CD4-positive, alpha-beta T cell treated with Interleukin-15 for 1 hour (primary cell): ENCODE measurements around the gene SPATA9.

Experiments used
- DNase-seq: peaks from one replicate; pipeline ENCODE4 v3.0.0-alpha.2; 2020

Gene SPATA9

DNA sequence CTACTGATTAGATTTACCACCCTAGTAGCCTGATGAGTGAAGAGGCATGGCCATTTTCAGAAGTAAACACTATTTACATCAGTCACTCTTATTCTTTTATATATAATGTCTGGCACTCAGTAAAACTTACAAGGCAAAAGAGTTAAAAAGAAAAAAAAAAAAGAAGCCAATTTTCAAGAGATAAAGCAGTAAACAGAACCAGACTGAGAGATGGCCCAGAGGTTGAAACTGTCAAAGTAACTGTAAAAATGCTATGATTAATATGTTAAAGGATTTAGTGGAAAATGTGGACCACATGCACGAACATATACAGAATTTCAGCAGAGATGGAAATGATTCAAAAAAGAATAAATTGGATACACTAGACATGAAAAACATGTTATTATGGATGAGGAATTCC lies 69.3 kb downstream of the SPATA9 start:
- no peak for DNase-seq

DNA sequence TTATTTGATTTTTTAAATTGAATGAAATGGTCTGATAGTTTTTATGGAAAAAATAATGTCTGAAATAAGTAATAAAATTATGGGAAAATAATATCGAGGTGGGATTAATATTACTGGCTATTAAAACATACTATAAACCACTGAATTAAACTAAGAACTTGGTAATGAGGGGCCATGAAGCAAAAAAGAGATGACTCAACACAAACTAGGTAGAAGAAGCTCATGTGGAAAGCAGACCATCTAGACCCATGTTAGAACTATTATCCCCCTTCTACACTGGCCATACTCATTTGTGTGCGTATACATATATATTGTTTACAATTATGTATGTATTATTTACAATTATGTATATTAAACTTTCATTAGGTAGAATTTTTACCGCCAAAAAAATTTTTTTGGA lies 71.4 kb downstream of the SPATA9 start:
- DNase-seq: no peak

DNA sequence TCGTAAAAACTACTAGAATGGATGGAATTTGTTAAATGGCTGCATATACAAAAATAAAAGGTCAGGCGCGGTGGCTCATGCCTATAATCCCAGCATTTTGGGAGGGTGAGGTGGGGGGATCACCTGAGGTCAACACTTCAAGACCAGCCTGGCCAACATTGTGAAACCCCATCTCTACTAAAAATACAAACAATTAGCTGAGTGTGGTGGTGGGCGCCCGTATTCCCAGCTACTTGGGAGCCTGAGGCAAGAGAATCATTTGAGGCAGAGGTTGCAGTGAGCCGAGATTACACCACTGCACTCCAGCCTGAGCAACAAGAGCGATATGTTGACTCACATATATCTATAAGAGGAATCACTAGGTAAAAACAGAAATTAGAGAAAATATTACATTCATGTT lies 72.2 kb downstream of the SPATA9 start:
- DNase-seq: no peak

DNA sequence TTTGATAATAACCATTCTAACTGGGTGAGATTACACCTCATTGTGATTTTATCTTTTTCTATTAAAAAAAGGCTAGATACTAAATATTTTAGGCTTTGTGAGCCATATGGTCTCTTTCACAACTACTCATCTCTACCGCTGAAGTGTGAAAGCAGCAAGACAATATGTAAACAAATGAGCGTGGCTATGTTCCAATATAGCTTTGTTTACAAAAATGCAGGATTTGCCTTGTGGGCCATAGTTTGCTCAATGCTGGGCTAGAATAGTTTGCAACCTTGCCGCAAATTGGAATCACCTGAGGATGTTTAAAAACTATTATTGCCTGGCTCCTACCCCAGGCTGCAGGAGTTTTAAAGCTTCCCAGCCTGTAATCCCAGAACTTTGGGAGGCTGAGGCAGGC lies 73.1 kb downstream of the SPATA9 start:
- no peak for DNase-seq
